Measurements from ENCODE around the gene MIER2.

MIER2 gene

GRCh38 chr19:306151-306900 is 38.3 kb downstream of the MIER2 start:
- no peak for DNase-seq (ENCODE audit: low spot score)

GRCh38 chr19:305240-306150 is 39.1 kb downstream of the MIER2 start:
- no peak for DNase-seq (ENCODE audit: low spot score)

GRCh38 chr19:296476-297225 is 47.9 kb downstream of the MIER2 start:
- DNase-seq (ENCODE audit: low spot score) = no peak

GRCh38 chr19:295687-296370 is 48.8 kb downstream of the MIER2 start:
- no peak for DNase-seq (ENCODE audit: low spot score)

GRCh38 chr19:294946-295686 is 49.5 kb downstream of the MIER2 start:
- peak; percentile 5 for DNase-seq (ENCODE audit: low spot score)

GRCh38 chr19:294341-294945 is 50.2 kb downstream of the MIER2 start:
- DNase-seq (ENCODE audit: low spot score) = no peak

GRCh38 chr19:293436-294110 is 51.0 kb downstream of the MIER2 start:
- no peak for DNase-seq (ENCODE audit: low spot score)

- DNase-seq (ENCODE audit: low spot score) = no peak
Observed at GRCh38 chr19:292951-293350, 51.6 kb downstream of the MIER2 start.

GRCh38 chr19:292281-292884 is 52.2 kb downstream of the MIER2 start:
- no peak for DNase-seq (ENCODE audit: low spot score)

- peak; percentile 14 for DNase-seq (ENCODE audit: low spot score)
Observed at GRCh38 chr19:291561-292280, 52.9 kb downstream of the MIER2 start.

- DNase-seq (ENCODE audit: low spot score) = peak; percentile 19
Observed at GRCh38 chr19:291006-291521, 53.5 kb downstream of the MIER2 start, which contains the start of gene PLPP2. Gene PLPP2, minus strand, starts transcription at chr19:291403. Its CDS starts 67 bp downstream, at chr19:291336.

GRCh38 chr19:290372-291005 is 54.1 kb downstream of the MIER2 start:
- DNase-seq (ENCODE audit: low spot score) = peak; percentile 72

- peak; percentile 85 for DNase-seq (ENCODE audit: low spot score)
Observed at GRCh38 chr19:289651-290371, 54.8 kb downstream of the MIER2 start.

- no peak for DNase-seq (ENCODE audit: low spot score)
Observed at GRCh38 chr19:288911-289310, 55.7 kb downstream of the MIER2 start.

GRCh38 chr19:287381-287871 is 57.2 kb downstream of the MIER2 start:
- DNase-seq (ENCODE audit: low spot score) = no peak

- no peak for DNase-seq (ENCODE audit: low spot score)
Observed at GRCh38 chr19:283395-283794, 61.2 kb downstream of the MIER2 start.

- DNase-seq (ENCODE audit: low spot score) = no peak
Observed at GRCh38 chr19:282501-282900, 62.1 kb downstream of the MIER2 start.
